Astrocyte of the spinal cord (primary cell): ENCODE results near the gene ALOX15B.

Experiments
- DNase-seq: peaks from one replicate; pipeline ENCODE4 v3.0.0; 2011; ENCODE audit warnings: low read depth, low spot score
- H3K4me3 ChIP-seq: 2 replicates; pipeline ENCODE4 v1.5.1; 2011; ENCODE audit warnings: low read depth, mild to moderate bottlenecking, low read length, moderate library complexity
- CTCF ChIP-seq: IDR thresholded peaks from 2 replicates; pipeline ENCODE4 v1.5.1; 2012; ENCODE audit warnings: low read depth, mild to moderate bottlenecking, low read length, inconsistent platforms
- in situ Hi-C: cut with HindIII; loops from 2 replicates; pipeline ENCODE4 v1.10.0; 2017; ENCODE audit warnings: low sequenced_read_pairs

ALOX15B gene

GRCh38 chr17:8014558-8014850 is 24.4 kb upstream of the ALOX15B start:
- DNase-seq, result no peak
- H3K4me3 ChIP-seq, result no peak overlapping the region
- no peak for TF ChIP-seq CTCF
- in situ Hi-C loops, result no loop called here

- in situ Hi-C loops, result no loop called here
- no peak for DNase-seq
- H3K4me3 ChIP-seq, result no peak overlapping the region
- TF ChIP-seq CTCF, result no peak
These were observed 23.5 kb upstream of the ALOX15B start for GRCh38 chr17:8015236-8015956.

GRCh38 chr17:8015957-8016631 is 22.8 kb upstream of the ALOX15B start:
- no peak for DNase-seq
- no peak for TF ChIP-seq CTCF
- in situ Hi-C loops, result no loop called here
- peak overlapping the region; percentile 23 for H3K4me3 ChIP-seq

GRCh38 chr17:8016632-8017424 is 22.0 kb upstream of the ALOX15B start:
- peak; percentile 15 for DNase-seq
- in situ Hi-C loops, result no loop called here
- H3K4me3 ChIP-seq, result no peak overlapping the region
- peak; percentile 50 for TF ChIP-seq CTCF

GRCh38 chr17:8018436-8018835 is 20.4 kb upstream of the ALOX15B start:
- TF ChIP-seq CTCF, result no peak
- in situ Hi-C loops, result no loop called here
- DNase-seq, result no peak
- no peak overlapping the region for H3K4me3 ChIP-seq

- H3K4me3 ChIP-seq, result no peak overlapping the region
- in situ Hi-C loops, result no loop called here
- no peak for DNase-seq
These were observed 19.7 kb upstream of the ALOX15B start for GRCh38 chr17:8019166-8019565.

More at GRCh38 chr17:8019166-8019565, 19.7 kb upstream of the ALOX15B start:
- TF ChIP-seq CTCF, result no peak
